SK-N-SH (cell line): ENCODE results near the gene SNX24. TPM values are rescaled to one million over a fixed set of nuclear protein-coding genes. Genes with fewer than 3 reads are reported as not detected.

Source experiments
- CTCF ChIA-PET: fragments of 300-600, 350-600 bp; formaldehyde crosslinking; extraction: SDS; loops from one replicate; lab custom pipeline; 2021; lab: Yijun Ruan, JAX
- POLR2A ChIA-PET: fragments of 350-600 bp; sonication (Branson Sonifier 250); formaldehyde crosslinking; extraction: SDS; loops from one replicate; lab custom pipeline; 2020; ENCODE audit warnings: antibody characterized with exemption, inconsistent platforms; lab: Yijun Ruan, JAX
- DNase-seq: peaks from one replicate; pipeline ENCODE4 v3.0.0; 2012
- H2AFZ ChIP-seq: fragments of 200-600 bp; sonication (generic); 2 replicates; pipeline ENCODE4 v1.8.1; 2016; ENCODE audit warnings: antibody characterized with exemption, mild to moderate bottlenecking, low read depth
- H3F3A ChIP-seq: fragments of 200-600 bp; sonication (generic); replicated peaks from 2 replicates; pipeline ENCODE3; 2016; ENCODE audit warnings: antibody characterized with exemption, mild to moderate bottlenecking; ENCODE audit not compliant: insufficient read depth
- H3K27ac ChIP-seq, 2 experiments: fragments of 200-500 bp in 1 of 2; fragments of 200-600 bp in 1 of 2; sonication (Bioruptor generic) in 1 of 2; sonication (generic), shearing (Covaris generic) in 1 of 2; 2 replicates each; pipeline versions ENCODE4 v1.5.1 to v1.6.1; 2014 to 2016; ENCODE audit warnings: low read depth in 2 of 2, inconsistent platforms in 1 of 2, low read length in 1 of 2, mild to moderate bottlenecking in 1 of 2, mixed read lengths in 1 of 2
- H3K27me3 ChIP-seq: fragments of 200-600 bp; sonication (generic), shearing (Covaris generic); 2 replicates; pipeline ENCODE4 v1.6.1; 2016; ENCODE audit warnings: mixed run types; ENCODE audit not compliant: insufficient read depth
- H3K36me3 ChIP-seq, 2 experiments: fragments of 200-500 bp in 1 of 2; fragments of 200-600 bp in 1 of 2; sonication (Bioruptor generic) in 1 of 2; sonication (generic) in 1 of 2; replicated peaks in 1 of 2; 2 replicates each; pipeline versions ENCODE3 to v1.5.1; 2014 to 2016; ENCODE audit warnings: low read length in 1 of 2, mild to moderate bottlenecking in 1 of 2; ENCODE audit not compliant: insufficient read depth in 2 of 2, control insufficient read depth in 1 of 2
- H3K4me1 ChIP-seq, 2 experiments: fragments of 200-500 bp in 1 of 2; fragments of 200-600 bp in 1 of 2; sonication (Bioruptor generic) in 1 of 2; sonication (generic), shearing (Covaris generic) in 1 of 2; 2 replicates each; pipeline versions ENCODE4 v1.5.1 to v1.6.1; 2014 to 2016; ENCODE audit warnings: low read depth in 1 of 2, low read length in 1 of 2, mixed run types in 1 of 2; ENCODE audit not compliant: insufficient read depth in 2 of 2, control insufficient read depth in 1 of 2
- H3K4me2 ChIP-seq: fragments of 200-600 bp; sonication (generic), shearing (Covaris generic); 2 replicates; pipeline ENCODE4 v1.6.1; 2017; ENCODE audit warnings: mixed run types
- H3K4me3 ChIP-seq, 2 experiments: fragments of 200-500 bp in 1 of 2; fragments of 200-600 bp in 1 of 2; sonication (Bioruptor generic) in 1 of 2; sonication (generic), shearing (Covaris generic) in 1 of 2; 2 replicates each; pipeline versions ENCODE4 v1.5.1 to v1.8.1; 2014 to 2016; ENCODE audit warnings: low read depth in 2 of 2, inconsistent platforms in 1 of 2, low read length in 1 of 2, mild to moderate bottlenecking in 1 of 2, mixed read lengths in 1 of 2, moderate library complexity in 1 of 2
- H3K79me2 ChIP-seq: fragments of 200-600 bp; sonication (generic); 2 replicates; pipeline ENCODE4 v1.8.1; 2017; ENCODE audit warnings: mild to moderate bottlenecking; ENCODE audit not compliant: insufficient read depth
- H3K9ac ChIP-seq: fragments of 200-600 bp; sonication (generic); 2 replicates; pipeline ENCODE4 v1.6.1; 2017; ENCODE audit warnings: mixed run types
- H3K9me2 ChIP-seq: fragments of 200-600 bp; sonication (generic); 2 replicates; pipeline ENCODE4 v1.6.1; 2017; ENCODE audit warnings: mixed run types
- H3K9me3 ChIP-seq: fragments of 200-600 bp; sonication (generic); 2 replicates; pipeline ENCODE4 v1.6.1; 2017; ENCODE audit warnings: mixed run types, mild to moderate bottlenecking, moderate library complexity
- H4K20me1 ChIP-seq: fragments of 200-600 bp; sonication (generic); 2 replicates; pipeline ENCODE4 v1.6.1; 2017; ENCODE audit warnings: mild to moderate bottlenecking, mixed run types; ENCODE audit not compliant: insufficient read depth
- CHD2 ChIP-seq: fragments of 150-350 bp; IDR thresholded peaks from 2 replicates; pipeline ENCODE4 v1.6.1; 2018; ENCODE audit warnings: low read length; ENCODE audit not compliant: partially characterized antibody
- ELF1 ChIP-seq: IDR thresholded peaks from 2 replicates; pipeline ENCODE4 v1.4.0; 2012
- EP300 ChIP-seq, 2 experiments: IDR thresholded peaks; 2 replicates each; pipeline versions ENCODE4 v1.4.0 to v1.6.1; 2012; ENCODE audit warnings: borderline replicate concordance in 1 of 2, low read depth in 1 of 2, low read length in 1 of 2
- FOXM1 ChIP-seq: IDR thresholded peaks from 2 replicates; pipeline ENCODE4 v1.4.0; 2012; ENCODE audit warnings: low read depth, mild to moderate bottlenecking
- GATA2 ChIP-seq: sonication (generic); formaldehyde crosslinking; IDR thresholded peaks from 2 replicates; pipeline ENCODE4 v1.5.0; 2020; ENCODE audit warnings: mild to moderate bottlenecking, missing genetic modification reagents
- MEF2A ChIP-seq: IDR thresholded peaks from 2 replicates; pipeline ENCODE4 v1.4.0; 2012; ENCODE audit warnings: low read depth, borderline replicate concordance
- NRF1 ChIP-seq: IDR thresholded peaks from 2 replicates; pipeline ENCODE4 v1.6.1; 2012; ENCODE audit warnings: low read depth, mild to moderate bottlenecking, low read length
- RAD21 ChIP-seq: IDR thresholded peaks from 2 replicates; pipeline ENCODE4 v1.6.1; 2012; ENCODE audit warnings: mild to moderate bottlenecking, low read length
- RCOR1 ChIP-seq: fragments of 150-350 bp; IDR thresholded peaks from 2 replicates; pipeline ENCODE4 v1.6.1; 2017; ENCODE audit warnings: antibody characterized with exemption, low read length
- RFX5 ChIP-seq: IDR thresholded peaks from 2 replicates; pipeline ENCODE4 v1.6.1; 2012; ENCODE audit warnings: mild to moderate bottlenecking, improper control_type of control experiment, low read length
- SMC3 ChIP-seq: IDR thresholded peaks from 2 replicates; pipeline ENCODE4 v1.6.1; 2012; ENCODE audit warnings: low read depth, low read length, improper control_type of control experiment
- TEAD4 ChIP-seq: IDR thresholded peaks from 2 replicates; pipeline ENCODE4 v1.4.0; 2012; ENCODE audit warnings: mild to moderate bottlenecking, borderline replicate concordance; ENCODE audit not compliant: insufficient read depth
- WGBS: methylation state at CpG from one replicate; pipeline ENCODE4 v1.1.6; 2017; ENCODE audit warnings: low lambda C conversion rate; 5-methylcytosine and 5-hydroxymethylcytosine counted together
- polyA plus RNA-seq, 3 experiments: library from polyadenylated mRNA; depleted of rRNA; stranded (reverse); fragments of >200 nt; gene quantifications; 2 replicates each; pipeline ENCODE4 v1.2.3, GENCODE V29; 2012
- TF ChIP-seq, protein P1 (sequence below): fragments of 150-350 bp; IDR thresholded peaks from 2 replicates; pipeline ENCODE4 v1.6.1; 2016; ENCODE audit warnings: mild to moderate bottlenecking, low read depth, low read length
- TF ChIP-seq, protein P2 (sequence below): fragments of 200-600 bp; sonication (generic); IDR thresholded peaks from 2 replicates; pipeline ENCODE4 v1.6.1; 2017; ENCODE audit warnings: antibody characterized with exemption, mild to moderate bottlenecking, moderate library complexity

SNX24 gene
- polyA plus RNA-seq, 1 of the 3 experiments (the other 2 are of a cell fraction): 8.2 TPM

DNA sequence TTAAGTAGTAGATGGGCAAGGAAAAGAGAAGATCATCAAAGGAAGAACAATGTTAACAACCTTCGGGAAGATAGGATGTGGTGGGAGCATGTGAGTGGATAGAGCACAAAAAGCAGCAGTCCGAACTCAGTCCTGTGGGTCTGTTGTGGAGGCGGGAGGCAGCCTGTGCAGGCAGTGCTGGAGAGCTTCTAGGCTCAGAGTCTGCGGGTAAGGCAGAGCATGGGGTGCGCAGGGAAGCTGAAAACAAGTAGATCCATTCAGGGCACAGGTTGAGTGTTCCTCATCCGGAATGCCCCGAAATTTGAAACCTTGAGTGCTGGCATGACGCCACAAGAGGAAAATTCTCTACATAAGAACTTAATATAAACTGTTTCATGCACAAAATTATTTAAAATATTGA, 106.2 kb downstream of the SNX24 start:
- no peak overlapping the region for H3K4me2 ChIP-seq
- no peaks in the 10 kb centered on the region for H3K9me2 ChIP-seq
- no peaks in the 10 kb centered on the region for H3K79me2 ChIP-seq
- no peaks in the 10 kb centered on the region for H3K9me3 ChIP-seq
- no peak overlapping the region for H3K9ac ChIP-seq
- H3K27me3 ChIP-seq: no peaks in the 10 kb centered on the region
- no peaks in the 10 kb centered on the region for H4K20me1 ChIP-seq
- no peak overlapping the region for H3K4me3 ChIP-seq
- no peaks in the 10 kb centered on the region for H3K4me1 ChIP-seq
- H3K27ac ChIP-seq: no peak overlapping the region
- ChIA-PET POLR2A (no interaction called here), CTCF (no interaction called here)
- no peak overlapping the region for H2AFZ ChIP-seq
- DNase-seq: no peak
- peaks cover 0 to 5% of the 10 kb centered on the region in 2 experiments for H3K36me3 ChIP-seq
- TF ChIP-seq RAD21: no peak
- WGBS: 94% methylated on average over 8 of the region's 8 CpGs
- H3F3A ChIP-seq: no peaks in the 10 kb centered on the region

DNA sequence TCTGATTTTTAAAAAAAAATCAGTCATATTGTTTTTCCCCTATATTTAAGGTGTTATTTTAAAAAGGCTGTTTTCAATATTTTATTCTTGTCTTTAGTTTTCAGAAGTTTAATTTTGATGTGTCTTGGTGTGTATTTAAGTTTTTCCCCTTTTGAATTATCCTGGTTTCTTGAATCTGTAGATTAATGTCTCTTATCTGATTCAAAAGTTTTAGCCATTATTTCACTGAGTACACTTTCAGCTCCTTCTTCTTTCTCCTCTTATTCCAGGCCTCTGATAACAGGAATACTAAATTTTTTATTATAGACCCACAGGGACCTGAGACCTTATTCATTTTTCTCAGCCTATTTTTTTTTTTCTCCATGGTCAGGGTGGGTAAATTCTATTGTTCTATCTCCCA, 109.3 kb downstream of the SNX24 start:
- H3K4me1 ChIP-seq: no peaks in the 10 kb centered on the region
- peaks cover 0 to 8% of the 10 kb centered on the region in 2 experiments for H3K36me3 ChIP-seq
- H3F3A ChIP-seq: no peaks in the 10 kb centered on the region
- TF ChIP-seq EP300 (IDR thresholded peaks at IDR 0.05; ENCODE audit: borderline replicate concordance in 1 of 2, low read depth in 1 of 2, low read length in 1 of 2) (no peak), FOXM1 (no peak), GATA2 (CRISPR knock-in tag) (no peak), NRF1 (no peak), ELF1 (no peak), RFX5 (no peak), MEF2A (no peak), SMC3 (no peak), RCOR1 (no peak), CHD2 (no peak), TEAD4 (no peak)
- TF ChIP-seq, protein P1, sequence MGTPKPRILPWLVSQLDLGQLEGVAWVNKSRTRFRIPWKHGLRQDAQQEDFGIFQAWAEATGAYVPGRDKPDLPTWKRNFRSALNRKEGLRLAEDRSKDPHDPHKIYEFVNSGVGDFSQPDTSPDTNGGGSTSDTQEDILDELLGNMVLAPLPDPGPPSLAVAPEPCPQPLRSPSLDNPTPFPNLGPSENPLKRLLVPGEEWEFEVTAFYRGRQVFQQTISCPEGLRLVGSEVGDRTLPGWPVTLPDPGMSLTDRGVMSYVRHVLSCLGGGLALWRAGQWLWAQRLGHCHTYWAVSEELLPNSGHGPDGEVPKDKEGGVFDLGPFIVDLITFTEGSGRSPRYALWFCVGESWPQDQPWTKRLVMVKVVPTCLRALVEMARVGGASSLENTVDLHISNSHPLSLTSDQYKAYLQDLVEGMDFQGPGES: no peak
- TF ChIP-seq, protein P2, sequence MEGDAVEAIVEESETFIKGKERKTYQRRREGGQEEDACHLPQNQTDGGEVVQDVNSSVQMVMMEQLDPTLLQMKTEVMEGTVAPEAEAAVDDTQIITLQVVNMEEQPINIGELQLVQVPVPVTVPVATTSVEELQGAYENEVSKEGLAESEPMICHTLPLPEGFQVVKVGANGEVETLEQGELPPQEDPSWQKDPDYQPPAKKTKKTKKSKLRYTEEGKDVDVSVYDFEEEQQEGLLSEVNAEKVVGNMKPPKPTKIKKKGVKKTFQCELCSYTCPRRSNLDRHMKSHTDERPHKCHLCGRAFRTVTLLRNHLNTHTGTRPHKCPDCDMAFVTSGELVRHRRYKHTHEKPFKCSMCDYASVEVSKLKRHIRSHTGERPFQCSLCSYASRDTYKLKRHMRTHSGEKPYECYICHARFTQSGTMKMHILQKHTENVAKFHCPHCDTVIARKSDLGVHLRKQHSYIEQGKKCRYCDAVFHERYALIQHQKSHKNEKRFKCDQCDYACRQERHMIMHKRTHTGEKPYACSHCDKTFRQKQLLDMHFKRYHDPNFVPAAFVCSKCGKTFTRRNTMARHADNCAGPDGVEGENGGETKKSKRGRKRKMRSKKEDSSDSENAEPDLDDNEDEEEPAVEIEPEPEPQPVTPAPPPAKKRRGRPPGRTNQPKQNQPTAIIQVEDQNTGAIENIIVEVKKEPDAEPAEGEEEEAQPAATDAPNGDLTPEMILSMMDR: no peak
- H2AFZ ChIP-seq: no peak overlapping the region
- H3K9me2 ChIP-seq: no peaks in the 10 kb centered on the region
- DNase-seq: no peak
- no peak overlapping the region for H3K9ac ChIP-seq
- POLR2A ChIA-PET: no interaction called here
- CTCF ChIA-PET: no interaction called here
- no peak overlapping the region for H3K4me2 ChIP-seq
- H3K27ac ChIP-seq: no peak overlapping the region
- no peak overlapping the region for H3K4me3 ChIP-seq
- no peaks in the 10 kb centered on the region for H3K79me2 ChIP-seq
- no peaks in the 10 kb centered on the region for H3K27me3 ChIP-seq
- no peaks in the 10 kb centered on the region for H4K20me1 ChIP-seq
- H3K9me3 ChIP-seq: peaks cover 5% of the 10 kb centered on the region; the same call in 1 of the 2 replicates
